Lower lobe of right lung (tissue), 2 donors: ENCODE results near the gene UTS2B. TPM values are rescaled to one million over a fixed set of nuclear protein-coding genes. Genes with fewer than 3 reads are reported as not detected.

ENCODE experiments used
- ATAC-seq, 2 donors: fragments of 200-7000 bp; cut with Tn5 transposase; one replicate each; pipeline ENCODE4 v1.9.1; 2020 to 2022; ENCODE audit warnings: mild to moderate bottlenecking in 2 of 2, moderate library complexity in 2 of 2
- DNase-seq: peaks from one replicate; pipeline ENCODE4 v3.0.0-alpha.2; 2020
- H3K27ac ChIP-seq: fragments of 200-600 bp; one replicate; pipeline ENCODE4 v1.8.0; 2022
- H3K27me3 ChIP-seq: fragments of 200-600 bp; one replicate; pipeline ENCODE4 v1.8.0; 2022; ENCODE audit warnings: low read depth
- H3K36me3 ChIP-seq: fragments of 200-600 bp; one replicate; pipeline ENCODE4 v1.8.0; 2022; ENCODE audit warnings: mild to moderate bottlenecking
- H3K4me1 ChIP-seq: fragments of 200-600 bp; one replicate; pipeline ENCODE4 v1.8.0; 2022
- H3K4me3 ChIP-seq: fragments of 200-600 bp; one replicate; pipeline ENCODE4 v1.8.0; 2022; ENCODE audit warnings: mild to moderate bottlenecking
- H3K9me3 ChIP-seq: fragments of 200-600 bp; one replicate; pipeline ENCODE4 v1.8.0; 2022
- CTCF ChIP-seq: fragments of 200-600 bp; IDR thresholded peaks from one replicate; pipeline ENCODE4 v1.8.0; 2022; ENCODE audit warnings: antibody characterized with exemption, mild to moderate bottlenecking
- intact Hi-C: fragments of 100-400 bp; cut with DNase I; formaldehyde crosslinking; loops from one replicate; pipeline ENCODE4 v1.11.0; 2022
- total RNA-seq: library from RNA; stranded (reverse); fragmentation: NEBNext Ultra II Directional; extraction: Animal tissue kit (Norgen Biotek cat#: 25700); gene quantifications from one replicate; pipeline ENCODE4 v1.2.1, GENCODE V29; 2021
- donor health status: DM: no; HTN: yes; CAD: no; lungs with severe emphysema.

UTS2B gene
- total RNA-seq, 1 donor from 2014 or later, result 0.44 TPM

GRCh38 chr3:191263365-191263764 is 67.0 kb downstream of the UTS2B start:
- Histone ChIP-seq H3K36me3 (no peaks in the 10 kb centered on the region), H3K9me3 (no peaks in the 10 kb centered on the region), H3K4me3 (no peak overlapping the region), H3K4me1 (no peaks in the 10 kb centered on the region), H3K27me3 (no peaks in the 10 kb centered on the region), H3K27ac (no peak overlapping the region)
- no peak for TF ChIP-seq CTCF
- intact Hi-C loops, result no loop called here
- ATAC-seq (no peak), DNase-seq (no peak)

- no peaks in the 10 kb centered on the region for H3K4me1 ChIP-seq
- no peak for TF ChIP-seq CTCF
- H3K9me3 ChIP-seq, result no peaks in the 10 kb centered on the region
- DNase-seq, result no peak
- no peak overlapping the region for H3K4me3 ChIP-seq
- intact Hi-C loops, result no loop called here
- H3K27ac ChIP-seq, result no peak overlapping the region
- ATAC-seq, result no peak
- no peaks in the 10 kb centered on the region for H3K36me3 ChIP-seq
- H3K27me3 ChIP-seq, result no peaks in the 10 kb centered on the region
Observed at GRCh38 chr3:191262650-191263049, 67.7 kb downstream of the UTS2B start.

GRCh38 chr3:191261304-191261638 is 69.1 kb downstream of the UTS2B start:
- no peak overlapping the region for H3K4me3 ChIP-seq
- no peak for ATAC-seq
- H3K27me3 ChIP-seq, result no peaks in the 10 kb centered on the region
- H3K4me1 ChIP-seq, result no peaks in the 10 kb centered on the region
- intact Hi-C loops, result no loop called here
- TF ChIP-seq CTCF, result no peak
- no peak overlapping the region for H3K27ac ChIP-seq
- no peaks in the 10 kb centered on the region for H3K9me3 ChIP-seq
- H3K36me3 ChIP-seq, result no peaks in the 10 kb centered on the region
- no peak for DNase-seq

- DNase-seq (no peak), ATAC-seq (no peak)
- H3K36me3 ChIP-seq, result no peaks in the 10 kb centered on the region
- intact Hi-C loops, result no loop called here
- TF ChIP-seq CTCF, result no peak
- no peak overlapping the region for H3K4me3 ChIP-seq
- no peaks in the 10 kb centered on the region for H3K4me1 ChIP-seq
- no peak overlapping the region for H3K27ac ChIP-seq
- H3K27me3 ChIP-seq, result no peaks in the 10 kb centered on the region
- no peaks in the 10 kb centered on the region for H3K9me3 ChIP-seq
Observed at GRCh38 chr3:191260431-191261303, 69.7 kb downstream of the UTS2B start.

GRCh38 chr3:191259486-191259885 is 70.8 kb downstream of the UTS2B start:
- Histone ChIP-seq H3K4me3 (no peak overlapping the region), H3K27ac (no peak overlapping the region), H3K4me1 (no peaks in the 10 kb centered on the region), H3K36me3 (no peaks in the 10 kb centered on the region), H3K9me3 (no peaks in the 10 kb centered on the region), H3K27me3 (no peaks in the 10 kb centered on the region)
- no peak for TF ChIP-seq CTCF
- intact Hi-C loops, result no loop called here
- DNase-seq, result no peak
- ATAC-seq, result no peak
